GM12873 (cell line): ENCODE data around the gene ENTPD8.

Experiments
- CTCF ChIP-seq: IDR thresholded peaks from 2 replicates; pipeline ENCODE4 v1.5.1; 2012; ENCODE audit warnings: low read depth, mild to moderate bottlenecking, moderate library complexity, low read length, control low read depth; ENCODE audit not compliant: insufficient read depth; ENCODE audit errors: missing control alignments

ENTPD8 gene

GRCh38 chr9:137448602-137448962, 7.4 kb upstream of the ENTPD8 start:
- TF ChIP-seq CTCF: no peak

GRCh38 chr9:137447722-137448601, 6.8 kb upstream of the ENTPD8 start:
- no peak for TF ChIP-seq CTCF

GRCh38 chr9:137446851-137447471, 5.8 kb upstream of the ENTPD8 start:
- TF ChIP-seq CTCF: no peak

GRCh38 chr9:137445930-137446431, 4.8 kb upstream of the ENTPD8 start:
- no peak for TF ChIP-seq CTCF

GRCh38 chr9:137445275-137445807, 4.2 kb upstream of the ENTPD8 start:
- TF ChIP-seq CTCF: peak; percentile 86

- TF ChIP-seq CTCF: peak; percentile 17
Measured at GRCh38 chr9:137444106-137444790, 3.1 kb upstream of the ENTPD8 start.

- no peak for TF ChIP-seq CTCF
Measured at GRCh38 chr9:137441935-137442321, 771 bp upstream of the ENTPD8 start.
